ENCODE measurements around the gene CFAP299. TPM values are rescaled to one million over a fixed set of nuclear protein-coding genes. Genes with fewer than 3 reads are reported as not detected.

The CFAP299 gene
- total RNA-seq, 6 experiments from 2014 or later = not detected

DNA sequence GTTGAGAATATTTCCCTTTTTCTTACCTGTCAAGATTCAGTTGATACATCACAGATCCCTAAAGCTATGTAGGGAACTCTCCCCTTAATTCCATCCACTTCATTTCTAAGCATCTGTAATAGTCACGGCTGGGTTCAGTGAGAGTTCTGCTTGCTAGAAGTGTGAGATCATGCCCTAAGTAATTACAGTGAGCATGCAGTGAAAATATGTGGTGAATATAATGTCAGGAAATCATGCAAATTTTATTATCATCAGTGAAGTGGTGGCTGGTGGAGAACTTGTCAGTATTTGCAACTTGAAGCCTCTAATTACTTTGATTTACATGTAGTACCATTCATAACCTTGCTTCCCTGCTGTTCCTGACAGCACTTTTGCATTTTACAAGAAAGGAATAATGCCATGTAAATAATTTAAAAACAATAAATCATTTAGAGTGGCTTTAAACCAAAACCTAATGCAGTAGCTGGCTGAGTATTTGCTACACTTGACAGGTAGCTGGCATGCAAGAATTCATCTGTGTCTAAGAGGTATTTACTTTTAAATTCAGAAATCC lies 28.3 kb upstream of the CFAP299 start:
- H3K27ac ChIP-seq = no peak overlapping the region
- ATAC-seq = no peak
- H3K27me3 ChIP-seq = peaks cover 0 to 5% of the 10 kb centered on the region in 2 donors
- no peak for DNase-seq
- TF ChIP-seq POLR2A (IDR thresholded peaks at IDR 0.05) = no peak
- TF ChIP-seq, protein P1, sequence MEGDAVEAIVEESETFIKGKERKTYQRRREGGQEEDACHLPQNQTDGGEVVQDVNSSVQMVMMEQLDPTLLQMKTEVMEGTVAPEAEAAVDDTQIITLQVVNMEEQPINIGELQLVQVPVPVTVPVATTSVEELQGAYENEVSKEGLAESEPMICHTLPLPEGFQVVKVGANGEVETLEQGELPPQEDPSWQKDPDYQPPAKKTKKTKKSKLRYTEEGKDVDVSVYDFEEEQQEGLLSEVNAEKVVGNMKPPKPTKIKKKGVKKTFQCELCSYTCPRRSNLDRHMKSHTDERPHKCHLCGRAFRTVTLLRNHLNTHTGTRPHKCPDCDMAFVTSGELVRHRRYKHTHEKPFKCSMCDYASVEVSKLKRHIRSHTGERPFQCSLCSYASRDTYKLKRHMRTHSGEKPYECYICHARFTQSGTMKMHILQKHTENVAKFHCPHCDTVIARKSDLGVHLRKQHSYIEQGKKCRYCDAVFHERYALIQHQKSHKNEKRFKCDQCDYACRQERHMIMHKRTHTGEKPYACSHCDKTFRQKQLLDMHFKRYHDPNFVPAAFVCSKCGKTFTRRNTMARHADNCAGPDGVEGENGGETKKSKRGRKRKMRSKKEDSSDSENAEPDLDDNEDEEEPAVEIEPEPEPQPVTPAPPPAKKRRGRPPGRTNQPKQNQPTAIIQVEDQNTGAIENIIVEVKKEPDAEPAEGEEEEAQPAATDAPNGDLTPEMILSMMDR (IDR thresholded peaks at IDR 0.05) = no peak
- no peaks in the 10 kb centered on the region for H3K36me3 ChIP-seq
- no peak overlapping the region for H3K4me3 ChIP-seq
- intact Hi-C loops (cut with DNase I) = no loop called here
- no peaks in the 10 kb centered on the region for H3K9me3 ChIP-seq
- WGBS (ENCODE audit: insufficient coverage, low coverage, low lambda C conversion rate, missing lambda C conversion rate) = 38% methylated on average over 1 of the region's 1 CpG
- no peaks in the 10 kb centered on the region for H3K4me1 ChIP-seq

DNA sequence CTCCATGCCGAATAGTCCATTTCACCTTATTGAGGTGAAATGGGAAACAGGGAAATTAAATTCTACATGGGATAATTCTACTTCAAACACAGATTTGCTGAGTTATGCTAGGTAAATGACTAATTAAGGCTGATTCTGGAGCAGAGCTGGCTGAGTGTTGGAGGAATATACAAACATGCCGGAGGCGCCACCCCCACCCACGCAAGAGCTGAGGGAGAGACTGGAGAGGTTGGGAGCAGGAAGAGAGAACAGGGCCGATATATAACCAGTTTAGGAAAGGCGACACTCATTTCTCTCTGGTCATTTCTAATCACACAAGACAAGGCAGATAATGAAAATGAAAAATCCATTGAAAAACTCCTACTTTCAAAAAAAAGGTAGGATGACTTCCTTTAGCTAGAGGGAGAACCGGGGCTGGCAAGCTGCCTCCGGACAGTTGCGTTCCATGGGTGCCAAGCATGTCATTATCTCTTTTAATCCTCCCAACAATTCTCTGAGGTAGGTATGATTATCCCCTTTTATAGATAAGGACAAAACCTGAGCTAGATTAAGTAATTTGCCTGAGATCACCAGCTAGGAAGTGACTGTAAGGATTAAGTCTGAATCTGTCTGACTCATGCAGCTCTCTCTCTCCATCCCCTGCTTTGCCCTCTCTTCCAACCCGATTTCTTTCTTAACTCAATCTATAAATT lies 27.6 kb upstream of the CFAP299 start:
- intact Hi-C loops (cut with DNase I) = no loop called here
- H3K9me3 ChIP-seq = no peaks in the 10 kb centered on the region
- TF ChIP-seq, protein P1 (IDR thresholded peaks at IDR 0.05) = no peak
- no peak for TF ChIP-seq POLR2A (IDR thresholded peaks at IDR 0.05)
- H3K4me3 ChIP-seq = no peak overlapping the region
- no peak for ATAC-seq
- no peak for DNase-seq
- H3K27ac ChIP-seq = no peak overlapping the region
- H3K4me1 ChIP-seq = no peaks in the 10 kb centered on the region
- H3K27me3 ChIP-seq = peaks cover 0 to 5% of the 10 kb centered on the region in 2 donors
- WGBS (ENCODE audit: insufficient coverage, low coverage, low lambda C conversion rate, missing lambda C conversion rate) = 39% methylated on average over 10 of the region's 10 CpGs
- H3K36me3 ChIP-seq = no peaks in the 10 kb centered on the region

GRCh38 chr4:80308466-80308822 lies 27.1 kb upstream of the CFAP299 start:
- no peak overlapping the region for H3K27ac ChIP-seq
- no peak overlapping the region for H3K4me3 ChIP-seq
- H3K36me3 ChIP-seq = no peaks in the 10 kb centered on the region
- WGBS (ENCODE audit: insufficient coverage, low coverage, low lambda C conversion rate, missing lambda C conversion rate) = 23% methylated on average over 3 of the region's 4 CpGs
- no peak for TF ChIP-seq POLR2A (IDR thresholded peaks at IDR 0.05)
- TF ChIP-seq, protein P1 (IDR thresholded peaks at IDR 0.05) = no peak
- ATAC-seq (no peak), DNase-seq (no peak)
- H3K9me3 ChIP-seq = no peaks in the 10 kb centered on the region
- peaks cover 0 to 5% of the 10 kb centered on the region in 2 donors for H3K27me3 ChIP-seq
- H3K4me1 ChIP-seq = no peaks in the 10 kb centered on the region
- intact Hi-C loops (cut with DNase I) = no loop called here

GRCh38 chr4:80309294-80310004 lies 26.1 kb upstream of the CFAP299 start:
- Histone ChIP-seq H3K9me3 (no peaks in the 10 kb centered on the region), H3K27me3 (peaks cover 0 to 5% of the 10 kb centered on the region in 2 donors), H3K36me3 (no peaks in the 10 kb centered on the region), H3K4me3 (no peak overlapping the region), H3K27ac (no peak overlapping the region), H3K4me1 (no peaks in the 10 kb centered on the region)
- 29% methylated on average over 4 of the region's 5 CpGs for WGBS (ENCODE audit: insufficient coverage, low coverage, low lambda C conversion rate, missing lambda C conversion rate)
- TF ChIP-seq, protein P1 (IDR thresholded peaks at IDR 0.05) = no peak
- TF ChIP-seq POLR2A (IDR thresholded peaks at IDR 0.05) = no peak
- no peak for DNase-seq
- no peak for ATAC-seq
- intact Hi-C loops (cut with DNase I) = no loop called here

Measured in right lobe of liver (tissue), 6 donors.